ENCODE results near the gene ORM1.
"Not testable (repeated sequence)": the region's sequence is repeated elsewhere in the genome, so short reads cannot be mapped to it uniquely, and the experiment has no call there.

The ORM1 gene

GRCh38 chr9:114322831-114323531, at the start of gene ORM1:
Gene ORM1, plus strand, starts transcription at chr9:114323098. Its CDS starts 36 bp downstream, at chr9:114323134.
- not testable (repeated sequence) for ATAC-seq (ENCODE audit: low read depth); H3K27me3 Mint-ChIP-seq; H3K4me3 Mint-ChIP-seq; H3K36me3 Mint-ChIP-seq; H3K27ac Mint-ChIP-seq; H3K9me3 Mint-ChIP-seq; DNase-seq (ENCODE audit: low spot score in 2 of 2); H3K4me1 Mint-ChIP-seq

GRCh38 chr9:114273461-114273881, 49.4 kb upstream of the ORM1 start:
- Mint-ChIP-seq H3K9me3 (peaks cover 6% of the 10 kb centered on the region), H3K27ac (no peak overlapping the region), H3K27me3 (peaks cover 19% of the 10 kb centered on the region), H3K4me1 (no peaks in the 10 kb centered on the region), H3K36me3 (no peaks in the 10 kb centered on the region), H3K4me3 (no peak overlapping the region)
- DNase-seq (ENCODE audit: low spot score in 2 of 2) (no peak), ATAC-seq (ENCODE audit: low read depth) (no peak)

GRCh38 chr9:114274217-114274616, 48.7 kb upstream of the ORM1 start:
- no peak for ATAC-seq (ENCODE audit: low read depth)
- peaks cover 6% of the 10 kb centered on the region for H3K9me3 Mint-ChIP-seq
- H3K27ac Mint-ChIP-seq = no peak overlapping the region
- no peaks in the 10 kb centered on the region for H3K4me1 Mint-ChIP-seq
- H3K4me3 Mint-ChIP-seq = no peak overlapping the region
- H3K27me3 Mint-ChIP-seq = peaks cover 19% of the 10 kb centered on the region
- no peak for DNase-seq (ENCODE audit: low spot score in 2 of 2)
- H3K36me3 Mint-ChIP-seq = no peaks in the 10 kb centered on the region

GRCh38 chr9:114275246-114276004, 47.5 kb upstream of the ORM1 start:
- Mint-ChIP-seq H3K4me1 (no peaks in the 10 kb centered on the region), H3K36me3 (no peaks in the 10 kb centered on the region), H3K9me3 (peaks cover 6% of the 10 kb centered on the region), H3K4me3 (no peak overlapping the region), H3K27me3 (peaks cover 19% of the 10 kb centered on the region), H3K27ac (no peak overlapping the region)
- ATAC-seq (ENCODE audit: low read depth) (no peak), DNase-seq (ENCODE audit: low spot score in 2 of 2) (no peak)

- Mint-ChIP-seq H3K27ac (no peak overlapping the region), H3K9me3 (peaks cover 6% of the 10 kb centered on the region), H3K4me1 (no peaks in the 10 kb centered on the region), H3K36me3 (no peaks in the 10 kb centered on the region), H3K4me3 (no peak overlapping the region), H3K27me3 (peaks cover 13% of the 10 kb centered on the region)
- ATAC-seq (ENCODE audit: low read depth) (no peak), DNase-seq (ENCODE audit: low spot score in 2 of 2) (no peak)
Measured at GRCh38 chr9:114276908-114277821, 45.7 kb upstream of the ORM1 start.

GRCh38 chr9:114278356-114278755, 44.5 kb upstream of the ORM1 start:
- Mint-ChIP-seq H3K36me3 (no peaks in the 10 kb centered on the region), H3K27ac (no peak overlapping the region)

GRCh38 chr9:114278881-114279570, 43.9 kb upstream of the ORM1 start:
- H3K4me3 Mint-ChIP-seq = no peak overlapping the region
- no peaks in the 10 kb centered on the region for H3K36me3 Mint-ChIP-seq
- no peak for ATAC-seq (ENCODE audit: low read depth)
- peaks cover 6% of the 10 kb centered on the region for H3K9me3 Mint-ChIP-seq
- peaks cover 12% of the 10 kb centered on the region for H3K27me3 Mint-ChIP-seq
- H3K4me1 Mint-ChIP-seq = no peaks in the 10 kb centered on the region
- no peak overlapping the region for H3K27ac Mint-ChIP-seq
- DNase-seq (ENCODE audit: low spot score in 2 of 2) = no peak

More at GRCh38 chr9:114278356-114278755, 44.5 kb upstream of the ORM1 start:
- ATAC-seq (ENCODE audit: low read depth) (no peak), DNase-seq (ENCODE audit: low spot score in 2 of 2) (no peak)
- Mint-ChIP-seq H3K9me3 (peaks cover 6% of the 10 kb centered on the region), H3K4me3 (no peak overlapping the region), H3K4me1 (no peaks in the 10 kb centered on the region), H3K27me3 (peaks cover 12% of the 10 kb centered on the region)

- no peak overlapping the region for H3K27ac Mint-ChIP-seq
Measured at GRCh38 chr9:114279693-114280092, 43.2 kb upstream of the ORM1 start.

GRCh38 chr9:114280636-114281472, 42.0 kb upstream of the ORM1 start:
- Mint-ChIP-seq H3K4me1 (no peaks in the 10 kb centered on the region), H3K4me3 (no peak overlapping the region), H3K36me3 (no peaks in the 10 kb centered on the region), H3K27me3 (peaks cover 14% of the 10 kb centered on the region), H3K27ac (no peak overlapping the region), H3K9me3 (peaks cover 6% of the 10 kb centered on the region)
- DNase-seq (ENCODE audit: low spot score in 2 of 2) (no peak), ATAC-seq (ENCODE audit: low read depth) (no peak)

More at GRCh38 chr9:114279693-114280092, 43.2 kb upstream of the ORM1 start:
- peaks cover 6% of the 10 kb centered on the region for H3K9me3 Mint-ChIP-seq
- ATAC-seq (ENCODE audit: low read depth) = no peak
- no peaks in the 10 kb centered on the region for H3K4me1 Mint-ChIP-seq
- H3K36me3 Mint-ChIP-seq = no peaks in the 10 kb centered on the region
- no peak overlapping the region for H3K4me3 Mint-ChIP-seq
- no peak for DNase-seq (ENCODE audit: low spot score in 2 of 2)
- peaks cover 13% of the 10 kb centered on the region for H3K27me3 Mint-ChIP-seq

GRCh38 chr9:114281473-114282103, 41.3 kb upstream of the ORM1 start:
- H3K4me1 Mint-ChIP-seq = no peaks in the 10 kb centered on the region
- H3K36me3 Mint-ChIP-seq = no peaks in the 10 kb centered on the region
- peaks cover 13% of the 10 kb centered on the region for H3K27me3 Mint-ChIP-seq
- H3K9me3 Mint-ChIP-seq = peaks cover 6% of the 10 kb centered on the region
- DNase-seq (ENCODE audit: low spot score in 2 of 2) (no peak), ATAC-seq (ENCODE audit: low read depth) (no peak)
- H3K4me3 Mint-ChIP-seq = no peak overlapping the region
- H3K27ac Mint-ChIP-seq = no peak overlapping the region

- no peaks in the 10 kb centered on the region for H3K4me1 Mint-ChIP-seq
- no peaks in the 10 kb centered on the region for H3K36me3 Mint-ChIP-seq
- no peak overlapping the region for H3K27ac Mint-ChIP-seq
- H3K4me3 Mint-ChIP-seq = no peak overlapping the region
- peaks cover 6% of the 10 kb centered on the region for H3K9me3 Mint-ChIP-seq
- no peak for ATAC-seq (ENCODE audit: low read depth)
- peaks cover 11% of the 10 kb centered on the region for H3K27me3 Mint-ChIP-seq
- DNase-seq (ENCODE audit: low spot score in 2 of 2) = no peak
Measured at GRCh38 chr9:114282104-114282485, 40.8 kb upstream of the ORM1 start.

- Mint-ChIP-seq H3K4me3 (no peak overlapping the region), H3K27ac (no peak overlapping the region), H3K9me3 (peaks cover 6% of the 10 kb centered on the region), H3K36me3 (no peaks in the 10 kb centered on the region), H3K4me1 (no peaks in the 10 kb centered on the region), H3K27me3 (peaks cover 11% of the 10 kb centered on the region)
- no peak for DNase-seq (ENCODE audit: low spot score in 2 of 2)
- no peak for ATAC-seq (ENCODE audit: low read depth)
Measured at GRCh38 chr9:114282507-114282906, 40.4 kb upstream of the ORM1 start.
